GM19239 (cell line): ENCODE results near the gene ZNF625.
A peak's percentile ranks its signal among the peaks of the same experiment; 100 is the strongest.

ENCODE experiments used
- DNase-seq: peaks from one replicate; pipeline ENCODE4 v3.0.0; 2011; ENCODE audit warnings: low spot score; ENCODE audit not compliant: insufficient read length
- FAIRE-seq: peaks from 2 replicates; lab custom pipeline; 2011; peaks lifted over from hg19 to GRCh38; lab: Jason Lieb, UNC

Gene ZNF625

GRCh38 chr19:12156223-12157058 lies at the start of gene ZNF625:
ZNF625 (minus strand) TSS chr19:12156734; CDS start chr19:12156558, 176 bp downstream.
- DNase-seq, result peak; percentile 69
- peak; percentile 79 for FAIRE-seq

DNA sequence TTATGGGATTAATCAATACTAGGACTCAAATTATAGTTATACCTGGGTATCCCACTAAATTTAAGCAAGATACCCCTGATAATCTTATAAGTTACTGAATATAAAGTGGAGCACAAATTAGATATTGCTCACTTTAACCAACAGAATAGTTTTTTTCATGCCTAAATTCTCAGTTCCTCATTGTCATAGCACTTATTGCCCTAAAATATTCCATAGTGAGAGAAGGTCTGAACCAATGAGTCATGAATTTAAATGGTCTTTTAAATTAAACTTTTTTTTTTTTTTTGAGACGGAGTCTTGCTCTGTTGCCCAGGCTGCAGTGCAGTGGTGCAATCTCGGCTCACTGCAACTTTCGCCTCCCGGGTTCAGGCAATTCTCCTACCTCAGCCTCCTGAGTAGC lies 48.8 kb upstream of the ZNF625 start:
- DNase-seq (no peak), FAIRE-seq (no peak)

DNA sequence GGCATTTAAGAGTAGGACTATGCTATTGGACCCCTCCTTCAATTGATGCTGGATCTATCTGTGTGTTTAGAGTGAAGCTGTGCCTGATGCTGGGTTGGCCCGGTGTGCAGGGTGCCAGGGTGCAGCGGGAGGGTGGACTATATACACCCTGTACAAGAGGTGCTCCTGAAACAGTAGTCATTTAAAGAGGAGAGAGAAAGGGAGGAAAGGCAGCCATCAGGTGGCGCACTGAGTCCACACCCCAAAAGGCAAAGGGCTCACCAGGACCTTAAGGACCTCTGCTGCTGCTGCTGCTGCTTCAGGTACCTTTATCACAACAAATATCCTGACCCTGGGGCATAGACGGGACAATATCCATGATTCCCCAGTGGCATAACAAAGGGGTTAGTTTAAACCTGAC lies 45.7 kb upstream of the ZNF625 start:
- DNase-seq, result no peak
- no peak for FAIRE-seq

GRCh38 chr19:12199757-12200419 lies 43.4 kb upstream of the ZNF625 start:
- no peak for FAIRE-seq

GRCh38 chr19:12198136-12198535 lies 41.6 kb upstream of the ZNF625 start:
- DNase-seq (no peak), FAIRE-seq (no peak)

More at GRCh38 chr19:12199757-12200419, 43.4 kb upstream of the ZNF625 start:
- DNase-seq, result no peak

DNA sequence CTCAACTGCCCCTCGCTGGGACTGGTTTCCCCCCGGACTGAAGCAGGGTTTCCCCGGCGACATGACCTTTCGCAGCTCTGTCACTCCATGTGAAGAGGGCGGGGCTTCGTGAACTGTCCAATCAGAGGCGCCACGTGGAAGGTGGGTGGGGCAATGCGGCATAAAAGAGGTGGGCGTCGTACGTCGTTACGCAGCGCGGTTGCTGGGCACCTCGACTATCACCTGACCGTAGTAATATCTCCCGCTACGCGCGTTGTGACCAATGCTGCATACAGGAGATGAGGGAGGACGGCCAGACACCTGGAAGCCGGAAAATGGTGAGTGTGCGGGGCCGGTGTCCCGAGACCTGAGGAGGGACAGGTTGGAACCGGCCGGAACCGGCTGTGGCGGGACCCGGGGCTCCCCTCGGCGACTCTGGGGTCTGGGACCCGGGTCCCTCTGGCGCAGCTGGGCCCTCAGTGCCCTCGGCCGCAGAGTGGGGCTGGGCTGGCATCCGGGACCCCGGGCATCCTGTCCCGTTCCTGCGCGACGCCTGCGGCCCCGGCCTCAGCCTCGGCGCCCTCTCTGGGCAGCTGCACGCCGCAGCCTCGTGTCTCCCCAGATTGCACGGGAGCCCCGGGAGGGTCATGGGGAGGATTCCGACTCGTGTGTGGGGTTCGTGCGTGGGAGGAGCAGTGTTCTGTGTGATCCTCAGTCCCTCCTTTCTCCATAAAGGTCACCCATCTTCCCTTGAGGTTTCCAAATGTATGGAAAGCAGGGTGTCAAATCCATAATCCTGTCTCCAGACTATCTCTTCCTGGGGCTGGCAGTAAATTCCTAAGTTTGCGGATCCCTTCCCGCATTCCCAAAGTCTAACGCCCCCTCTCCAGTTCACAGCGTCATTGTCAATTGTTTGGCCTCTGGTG lies 38.5 kb upstream of the ZNF625 start:
- FAIRE-seq (no peak), DNase-seq (no peak)

DNA sequence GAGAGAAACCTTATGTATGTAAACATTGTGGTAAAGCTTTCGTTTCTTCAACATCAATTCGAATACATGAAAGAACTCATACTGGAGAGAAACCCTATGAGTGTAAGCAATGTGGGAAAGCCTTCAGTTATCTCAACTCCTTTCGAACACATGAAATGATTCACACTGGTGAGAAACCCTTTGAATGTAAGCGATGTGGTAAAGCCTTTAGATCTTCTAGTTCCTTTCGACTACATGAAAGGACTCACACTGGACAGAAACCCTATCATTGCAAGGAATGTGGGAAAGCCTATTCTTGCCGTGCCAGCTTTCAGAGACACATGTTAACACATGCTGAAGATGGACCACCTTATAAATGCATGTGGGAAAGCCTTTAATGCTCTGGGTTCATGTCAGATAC lies 31.1 kb upstream of the ZNF625 start:
- FAIRE-seq (no peak), DNase-seq (no peak)

GRCh38 chr19:12180377-12180776 lies 23.8 kb upstream of the ZNF625 start:
- no peak for FAIRE-seq
- DNase-seq, result no peak

- DNase-seq (no peak), FAIRE-seq (no peak)
Observed at GRCh38 chr19:12166626-12167025, 10.1 kb upstream of the ZNF625 start.

- FAIRE-seq, result no peak
- DNase-seq, result no peak
Observed at GRCh38 chr19:12163826-12164225, 7.3 kb upstream of the ZNF625 start.

GRCh38 chr19:12162882-12163806 lies 6.6 kb upstream of the ZNF625 start, which contains the start of gene ZNF136:
ZNF136 (plus strand) TSS chr19:12163096; CDS start chr19:12163204, 108 bp downstream.
- DNase-seq (peak; percentile 95), FAIRE-seq (peak; percentile 97)

DNA sequence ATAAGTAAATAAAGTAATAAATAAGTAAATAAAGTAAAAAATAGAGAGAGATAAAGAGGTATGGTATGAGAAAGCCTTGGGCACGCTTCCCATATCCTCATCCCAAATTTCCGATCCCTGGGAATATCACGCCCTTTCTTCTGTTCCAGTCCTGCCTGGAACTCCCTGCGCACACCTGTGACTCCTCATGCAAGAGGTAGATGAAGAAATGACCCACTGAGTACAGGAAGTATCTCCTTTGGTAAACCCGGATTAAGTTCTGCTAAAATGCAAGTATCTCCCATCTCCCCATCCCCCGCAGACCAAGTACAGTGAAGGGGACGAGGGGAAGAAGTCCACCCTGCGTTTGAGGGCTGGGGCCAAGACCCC lies 6.0 kb upstream of the ZNF625 start:
- DNase-seq (no peak), FAIRE-seq (no peak)

- DNase-seq (no peak), FAIRE-seq (no peak)
Observed at GRCh38 chr19:12159773-12160414, 3.4 kb upstream of the ZNF625 start.

GRCh38 chr19:12155324-12155860 lies 1.1 kb downstream of the ZNF625 start:
- DNase-seq (no peak), FAIRE-seq (no peak)

DNA sequence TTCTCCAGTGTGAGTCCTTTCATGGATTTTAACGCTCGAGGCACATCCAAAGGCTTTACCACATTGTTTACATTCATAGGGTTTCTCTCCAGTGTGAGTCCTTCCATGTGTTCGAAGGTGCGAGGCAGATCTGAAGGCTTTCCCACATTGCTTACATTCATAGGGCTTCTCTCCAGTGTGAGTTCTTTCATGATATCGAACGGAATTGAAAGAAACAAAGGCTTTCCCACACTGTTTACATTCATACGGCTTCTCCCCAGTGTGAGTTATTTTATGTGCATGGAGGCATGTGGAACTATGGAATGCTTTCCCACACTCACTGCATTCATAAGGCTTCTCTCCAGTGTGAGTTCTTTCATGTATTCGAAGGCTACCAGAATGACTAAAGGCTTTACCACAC lies 11.2 kb downstream of the ZNF625 start:
- FAIRE-seq, result no peak

DNA sequence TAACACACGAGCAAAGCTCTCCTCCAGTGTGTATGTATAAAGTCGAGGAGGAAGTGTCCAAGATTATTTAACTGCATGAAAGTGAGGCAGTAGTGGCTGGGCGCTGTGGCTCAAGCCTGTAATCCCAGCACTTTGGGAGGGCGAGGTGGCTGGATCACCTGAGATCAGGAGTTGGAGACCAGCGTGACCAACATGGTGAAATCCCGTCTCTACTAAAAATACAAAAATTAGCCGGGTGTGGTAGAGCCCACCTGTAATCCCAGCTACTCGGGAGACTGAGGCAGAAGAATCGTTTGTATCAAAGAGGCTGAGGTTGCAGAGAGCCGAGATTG lies 15.2 kb downstream of the ZNF625 start:
- no peak for DNase-seq
- no peak for FAIRE-seq

More for the DNA sequence above, 11.2 kb downstream of the ZNF625 start:
- DNase-seq, result no peak

DNA sequence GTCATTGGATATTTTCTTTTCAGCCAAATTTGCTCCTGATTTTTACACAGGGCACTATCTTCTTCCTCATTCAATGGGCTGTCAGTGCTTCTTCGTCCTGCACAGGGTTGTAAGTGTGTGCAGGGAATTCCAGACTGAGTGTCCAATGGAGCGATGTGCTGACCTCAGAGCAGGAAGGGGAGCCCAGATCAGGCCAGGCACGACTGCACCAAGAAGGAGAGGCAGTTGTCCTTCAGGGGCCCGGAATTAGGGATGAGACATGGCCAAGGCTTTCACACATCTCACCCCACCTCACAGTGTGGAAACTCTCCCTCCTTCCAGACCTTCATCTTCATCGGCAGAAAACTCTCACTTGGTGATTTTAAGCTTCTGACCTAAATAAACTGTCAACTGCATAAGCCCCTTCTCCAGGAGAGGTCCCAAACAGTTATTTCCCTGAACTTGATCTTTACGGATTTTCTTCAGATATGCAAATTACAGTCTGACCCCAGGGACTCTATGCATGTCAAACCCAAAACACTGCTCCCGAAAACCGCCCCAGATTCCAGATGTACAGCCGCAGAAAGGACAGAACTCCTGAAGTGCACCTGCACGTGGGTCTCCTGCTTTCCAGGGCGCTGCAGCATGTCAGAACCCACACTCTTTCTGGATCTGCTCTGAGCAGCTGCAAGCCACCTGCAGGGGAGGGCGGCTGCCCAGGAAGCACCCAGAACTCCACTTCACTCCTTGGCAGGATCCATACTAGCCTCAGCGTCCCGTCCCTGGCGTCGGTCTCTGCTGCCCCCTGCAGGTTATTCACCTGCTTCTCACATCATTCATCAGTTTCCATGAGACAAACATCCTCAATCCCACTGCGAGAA lies 15.8 kb downstream of the ZNF625 start:
- DNase-seq, result peak; percentile 54
- peak; percentile 94 for FAIRE-seq
